Tibial nerve (tissue), 4 donors: ENCODE data around the gene NSUN2. TPM values are rescaled to one million over a fixed set of nuclear protein-coding genes. Genes with fewer than 3 reads are reported as not detected.

Experiments used
- DNase-seq, 2 donors: peaks; one replicate each; pipeline ENCODE4 v3.0.0-alpha.2; 2019; ENCODE audit warnings: low spot score in 2 of 2
- H3K27ac ChIP-seq, 4 donors: fragments of 200-600 bp; sonication (generic) in 3 of 4; one replicate each; pipeline ENCODE4 v1.5.1; 2017 to 2019; ENCODE audit warnings: mild to moderate bottlenecking in 1 of 4
- H3K27me3 ChIP-seq, 2 donors: fragments of 200-600 bp; sonication (generic) in 1 of 2; one replicate each; pipeline versions ENCODE4 v1.5.1 to v1.6.0; 2017 to 2019
- H3K36me3 ChIP-seq, 3 donors: fragments of 200-600 bp; sonication (generic); one replicate each; pipeline ENCODE4 v1.5.1; 2018 to 2019
- H3K4me1 ChIP-seq, 4 donors: fragments of 200-600 bp; sonication (generic) in 3 of 4; one replicate each; pipeline ENCODE4 v1.5.1; 2017 to 2019
- H3K4me3 ChIP-seq, 4 donors: fragments of 200-600 bp; sonication (generic) in 3 of 4; one replicate each; pipeline ENCODE4 v1.5.1; 2017 to 2019; ENCODE audit warnings: mild to moderate bottlenecking in 1 of 4, moderate library complexity in 1 of 4
- H3K9me3 ChIP-seq, 4 donors: fragments of 200-600 bp; sonication (generic) in 3 of 4; one replicate each; pipeline ENCODE4 v1.5.1; 2017 to 2019
- EP300 ChIP-seq, 2 donors: sonication (generic); formaldehyde crosslinking; IDR thresholded peaks; one replicate each; pipeline ENCODE4 v1.6.1; 2017; ENCODE audit warnings: antibody characterized with exemption in 2 of 2, mild to moderate bottlenecking in 1 of 2
- POLR2A ChIP-seq, 2 donors: fragments of 450-650 bp; IDR thresholded peaks; one replicate each; pipeline ENCODE4 v1.6.1; 2017; ENCODE audit warnings: antibody characterized with exemption in 2 of 2, mild to moderate bottlenecking in 2 of 2, moderate library complexity in 2 of 2
- WGBS, 2 donors: methylation state at CpG; one replicate each; pipeline ENCODE4 v1.1.5; 2018; 5-methylcytosine and 5-hydroxymethylcytosine counted together
- total RNA-seq, 4 donors: library from RNA; depleted of rRNA; stranded (reverse); fragments of >200 nt; gene quantifications; one replicate each; pipeline ENCODE4 v1.1.0, GENCODE V29; 2016
- TF ChIP-seq, protein P1 (sequence below), 5 experiments: fragments of 200-600 bp in 3 of 5; fragments of 450-650 bp in 2 of 5; sonication (generic) in 3 of 5; IDR thresholded peaks; one replicate each; pipeline ENCODE4 v1.5.1; 2016 to 2019; ENCODE audit warnings: antibody characterized with exemption in 5 of 5, mild to moderate bottlenecking in 3 of 5, moderate library complexity in 2 of 5

The NSUN2 gene
- total RNA-seq, 4 donors from 2014 or later = 43.5 to 73.5 (median 58.5) TPM

- 84 to 86% methylated on average over 3 of the region's 3 CpGs for WGBS, 2 donors
These were observed 24.8 kb downstream of the NSUN2 start for GRCh38 chr5:6608016-6608415.

GRCh38 chr5:6607559-6607936, 25.3 kb downstream of the NSUN2 start:
- WGBS, 2 donors = 63 to 73% methylated on average over 5 of the region's 5 CpGs
- no peak for DNase-seq
- no peaks in the 10 kb centered on the region for H3K27me3 ChIP-seq

More at GRCh38 chr5:6608016-6608415, 24.8 kb downstream of the NSUN2 start:
- Histone ChIP-seq H3K36me3 (peaks cover 0 to 100% (median 39%) of the 10 kb centered on the region in 3 donors), H3K4me3 (no peak overlapping the region), H3K27ac (no peak overlapping the region), H3K27me3 (no peaks in the 10 kb centered on the region), H3K9me3 (no peaks in the 10 kb centered on the region), H3K4me1 (no peaks in the 10 kb centered on the region)
- TF ChIP-seq, protein P1, sequence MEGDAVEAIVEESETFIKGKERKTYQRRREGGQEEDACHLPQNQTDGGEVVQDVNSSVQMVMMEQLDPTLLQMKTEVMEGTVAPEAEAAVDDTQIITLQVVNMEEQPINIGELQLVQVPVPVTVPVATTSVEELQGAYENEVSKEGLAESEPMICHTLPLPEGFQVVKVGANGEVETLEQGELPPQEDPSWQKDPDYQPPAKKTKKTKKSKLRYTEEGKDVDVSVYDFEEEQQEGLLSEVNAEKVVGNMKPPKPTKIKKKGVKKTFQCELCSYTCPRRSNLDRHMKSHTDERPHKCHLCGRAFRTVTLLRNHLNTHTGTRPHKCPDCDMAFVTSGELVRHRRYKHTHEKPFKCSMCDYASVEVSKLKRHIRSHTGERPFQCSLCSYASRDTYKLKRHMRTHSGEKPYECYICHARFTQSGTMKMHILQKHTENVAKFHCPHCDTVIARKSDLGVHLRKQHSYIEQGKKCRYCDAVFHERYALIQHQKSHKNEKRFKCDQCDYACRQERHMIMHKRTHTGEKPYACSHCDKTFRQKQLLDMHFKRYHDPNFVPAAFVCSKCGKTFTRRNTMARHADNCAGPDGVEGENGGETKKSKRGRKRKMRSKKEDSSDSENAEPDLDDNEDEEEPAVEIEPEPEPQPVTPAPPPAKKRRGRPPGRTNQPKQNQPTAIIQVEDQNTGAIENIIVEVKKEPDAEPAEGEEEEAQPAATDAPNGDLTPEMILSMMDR (IDR thresholded peaks at IDR 0.05) = no peak
- no peak for TF ChIP-seq POLR2A (IDR thresholded peaks at IDR 0.05)
- TF ChIP-seq EP300 (IDR thresholded peaks at IDR 0.05) = no peak
- DNase-seq = no peak

DNA sequence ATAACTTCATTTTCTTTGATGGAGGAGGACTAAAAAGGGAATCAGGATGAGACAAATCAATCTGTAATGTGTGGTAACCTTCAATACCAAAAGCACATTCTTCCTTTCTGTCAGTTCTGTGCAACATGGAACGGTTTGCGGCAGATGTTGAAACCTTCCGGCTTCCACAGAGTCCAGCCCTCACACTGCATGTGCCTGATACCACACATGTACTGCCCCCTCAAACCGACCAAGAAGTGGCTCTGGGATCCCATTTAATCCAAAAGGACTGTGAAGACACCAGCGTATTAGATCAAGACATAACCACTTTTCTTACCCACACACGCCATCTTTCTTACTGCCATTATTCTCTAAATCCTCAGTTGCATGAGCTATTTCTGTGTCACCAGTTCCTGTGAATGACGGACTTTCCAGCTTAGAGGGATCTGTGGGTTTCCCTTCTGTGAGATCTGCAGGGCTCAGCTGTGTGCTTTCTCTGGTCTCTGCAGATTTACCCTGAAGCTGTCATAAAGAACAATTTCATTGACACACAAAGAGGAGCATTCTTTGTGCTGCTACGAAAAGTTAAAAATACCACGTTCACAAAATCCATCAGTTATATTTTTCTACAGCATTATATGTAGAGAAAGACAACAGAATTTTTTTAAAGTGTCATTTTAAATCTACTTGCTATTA, 25.8 kb downstream of the NSUN2 start:
- TF ChIP-seq, protein P1 (IDR thresholded peaks at IDR 0.05) = no peak
- TF ChIP-seq POLR2A (IDR thresholded peaks at IDR 0.05) (no peak), EP300 (IDR thresholded peaks at IDR 0.05) (no peak)
- Histone ChIP-seq H3K4me1 (no peaks in the 10 kb centered on the region), H3K4me3 (no peak overlapping the region), H3K27ac (no peak overlapping the region), H3K27me3 (no peaks in the 10 kb centered on the region), H3K36me3 (peaks cover 0 to 99% (median 46%) of the 10 kb centered on the region in 3 donors), H3K9me3 (no peaks in the 10 kb centered on the region)
- DNase-seq = no peak
- WGBS, 2 donors = 75 to 78% methylated on average over 9 of the region's 9 CpGs

More at GRCh38 chr5:6607559-6607936, 25.3 kb downstream of the NSUN2 start:
- no peak overlapping the region for H3K27ac ChIP-seq
- peaks cover 0 to 99% (median 44%) of the 10 kb centered on the region in 3 donors for H3K36me3 ChIP-seq
- H3K4me1 ChIP-seq = no peaks in the 10 kb centered on the region
- H3K4me3 ChIP-seq = no peak overlapping the region
- TF ChIP-seq, protein P1 (IDR thresholded peaks at IDR 0.05) = no peak
- no peak for TF ChIP-seq EP300 (IDR thresholded peaks at IDR 0.05)
- TF ChIP-seq POLR2A (IDR thresholded peaks at IDR 0.05) = no peak
- no peaks in the 10 kb centered on the region for H3K9me3 ChIP-seq

DNA sequence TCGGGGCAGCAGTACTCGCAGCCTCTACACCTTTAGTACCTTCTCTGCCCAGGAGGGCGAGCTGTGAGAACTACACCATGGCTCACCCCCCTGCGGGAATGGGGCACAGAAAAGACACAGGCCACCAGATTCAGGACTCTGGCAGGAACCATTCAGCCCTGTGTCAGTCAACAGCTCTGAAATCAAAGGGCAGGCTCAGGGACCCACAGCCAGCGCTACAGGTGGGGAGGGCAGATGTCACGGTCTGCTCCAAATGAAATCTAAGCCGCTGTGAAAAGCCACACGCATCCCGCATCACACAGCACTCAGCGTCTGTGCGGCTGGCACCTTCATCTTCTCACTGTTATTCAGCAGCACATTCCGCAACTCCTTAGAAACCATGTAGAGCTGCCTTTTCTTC, 27.9 kb downstream of the NSUN2 start:
- Histone ChIP-seq H3K36me3 (peaks cover 0 to 99% (median 46%) of the 10 kb centered on the region in 3 donors), H3K27ac (no peak overlapping the region), H3K27me3 (no peaks in the 10 kb centered on the region), H3K4me1 (no peaks in the 10 kb centered on the region), H3K4me3 (no peak overlapping the region), H3K9me3 (no peaks in the 10 kb centered on the region)
- TF ChIP-seq EP300 (IDR thresholded peaks at IDR 0.05) = no peak
- TF ChIP-seq, protein P1 (IDR thresholded peaks at IDR 0.05) = no peak
- TF ChIP-seq POLR2A (IDR thresholded peaks at IDR 0.05) = no peak
- DNase-seq = no peak
- WGBS, 2 donors = 95 to 98% methylated on average over 12 of the region's 12 CpGs

GRCh38 chr5:6604341-6604740, 28.5 kb downstream of the NSUN2 start:
- TF ChIP-seq POLR2A (IDR thresholded peaks at IDR 0.05) = no peak
- TF ChIP-seq, protein P1 (IDR thresholded peaks at IDR 0.05) = no peak
- Histone ChIP-seq H3K27ac (no peak overlapping the region), H3K4me3 (no peak overlapping the region), H3K4me1 (no peaks in the 10 kb centered on the region), H3K9me3 (no peaks in the 10 kb centered on the region), H3K36me3 (peaks cover 0 to 99% (median 43%) of the 10 kb centered on the region in 3 donors), H3K27me3 (no peaks in the 10 kb centered on the region)
- WGBS, 2 donors = 94 to 95% methylated on average over 6 of the region's 6 CpGs
- no peak for DNase-seq
